ENCODE data around the gene SNRPA.
A peak's percentile ranks its signal among the peaks of the same experiment; 100 is the strongest.

SNRPA gene

GRCh38 chr19:40801426-40802299 is 50.7 kb downstream of the SNRPA start:
- TF ChIP-seq, protein P1, sequence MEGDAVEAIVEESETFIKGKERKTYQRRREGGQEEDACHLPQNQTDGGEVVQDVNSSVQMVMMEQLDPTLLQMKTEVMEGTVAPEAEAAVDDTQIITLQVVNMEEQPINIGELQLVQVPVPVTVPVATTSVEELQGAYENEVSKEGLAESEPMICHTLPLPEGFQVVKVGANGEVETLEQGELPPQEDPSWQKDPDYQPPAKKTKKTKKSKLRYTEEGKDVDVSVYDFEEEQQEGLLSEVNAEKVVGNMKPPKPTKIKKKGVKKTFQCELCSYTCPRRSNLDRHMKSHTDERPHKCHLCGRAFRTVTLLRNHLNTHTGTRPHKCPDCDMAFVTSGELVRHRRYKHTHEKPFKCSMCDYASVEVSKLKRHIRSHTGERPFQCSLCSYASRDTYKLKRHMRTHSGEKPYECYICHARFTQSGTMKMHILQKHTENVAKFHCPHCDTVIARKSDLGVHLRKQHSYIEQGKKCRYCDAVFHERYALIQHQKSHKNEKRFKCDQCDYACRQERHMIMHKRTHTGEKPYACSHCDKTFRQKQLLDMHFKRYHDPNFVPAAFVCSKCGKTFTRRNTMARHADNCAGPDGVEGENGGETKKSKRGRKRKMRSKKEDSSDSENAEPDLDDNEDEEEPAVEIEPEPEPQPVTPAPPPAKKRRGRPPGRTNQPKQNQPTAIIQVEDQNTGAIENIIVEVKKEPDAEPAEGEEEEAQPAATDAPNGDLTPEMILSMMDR (IDR thresholded peaks at IDR 0.05), result no peak

DNA sequence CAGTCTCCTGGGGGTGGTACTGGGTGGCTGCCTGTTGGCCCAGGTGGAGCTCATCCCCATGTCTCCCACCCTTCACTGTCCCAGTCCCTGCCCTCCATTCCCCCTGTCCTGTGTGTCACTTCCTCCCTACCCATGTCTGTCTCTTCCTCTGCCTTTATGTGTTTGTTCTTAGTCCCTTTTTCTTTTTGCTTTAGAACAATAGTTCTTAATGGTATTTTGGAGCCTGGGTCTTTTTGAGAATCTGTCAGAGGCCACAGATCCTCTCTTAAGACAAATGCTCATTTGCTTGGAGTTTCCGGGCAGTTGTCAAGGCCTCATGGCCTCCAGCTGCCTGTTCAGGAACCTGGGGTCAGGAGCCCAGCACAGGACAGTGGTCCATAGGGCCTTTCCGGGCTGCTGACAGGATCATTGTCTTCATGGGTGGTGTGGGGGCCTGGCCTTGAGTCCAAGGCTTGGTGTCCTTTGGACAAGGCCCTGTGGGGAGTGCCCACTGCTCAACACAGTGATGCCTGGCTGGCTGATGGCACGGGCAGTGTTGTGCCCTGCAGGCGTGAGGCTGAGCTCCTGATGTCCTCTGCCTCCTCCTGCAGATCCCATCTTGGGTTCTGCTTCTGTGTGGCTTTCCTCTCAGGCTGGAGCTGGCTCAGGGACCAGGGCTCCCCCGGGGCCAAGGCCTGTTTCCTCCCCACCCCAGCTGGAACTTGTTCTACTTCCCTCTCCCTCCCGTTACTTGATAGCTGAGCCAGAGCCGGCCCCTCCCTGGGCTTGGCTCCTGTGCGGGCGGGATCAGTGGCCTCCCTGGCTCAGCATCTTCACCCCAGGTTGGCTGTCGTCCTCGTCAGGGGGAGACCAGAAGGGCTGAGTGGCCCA is 51.5 kb downstream of the SNRPA start:
- TF ChIP-seq, protein P1 (IDR thresholded peaks at IDR 0.05), result no peak

GRCh38 chr19:40803170-40803856 is 52.3 kb downstream of the SNRPA start:
- TF ChIP-seq, protein P1 (IDR thresholded peaks at IDR 0.05), result no peak

- TF ChIP-seq, protein P1 (IDR thresholded peaks at IDR 0.05), result no peak
Measured at GRCh38 chr19:40803857-40804782, 53.1 kb downstream of the SNRPA start.

DNA sequence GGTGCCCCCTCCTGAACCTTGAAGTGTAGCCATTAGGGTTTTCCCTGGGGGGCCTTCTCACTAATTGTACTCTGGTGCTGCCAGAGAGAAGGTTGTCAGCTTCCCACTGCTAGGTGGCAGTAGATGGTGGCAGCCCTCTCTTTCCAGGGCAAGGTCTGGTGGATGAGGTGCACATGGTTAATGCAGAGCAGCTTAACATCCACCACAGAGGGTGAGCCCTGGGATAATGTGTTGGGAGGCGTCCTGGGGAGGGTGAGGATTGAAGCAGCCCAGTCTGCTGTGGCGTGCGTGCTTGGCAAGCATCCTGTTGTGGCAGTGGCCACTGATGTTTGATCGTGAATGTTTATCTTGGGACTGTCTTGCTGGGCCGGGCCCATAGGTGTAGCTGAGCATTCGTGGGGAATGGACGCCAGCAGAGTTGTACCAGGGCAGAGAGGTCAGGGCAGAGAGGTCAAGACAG is 53.8 kb downstream of the SNRPA start:
- TF ChIP-seq, protein P1 (IDR thresholded peaks at IDR 0.05), result peak; percentile 9; the same call in 1 of the 2 replicates

GRCh38 chr19:40805258-40805868 is 54.4 kb downstream of the SNRPA start:
- TF ChIP-seq, protein P1 (IDR thresholded peaks at IDR 0.05), result no peak
